ENCODE results near the gene CASP9.

DNA sequence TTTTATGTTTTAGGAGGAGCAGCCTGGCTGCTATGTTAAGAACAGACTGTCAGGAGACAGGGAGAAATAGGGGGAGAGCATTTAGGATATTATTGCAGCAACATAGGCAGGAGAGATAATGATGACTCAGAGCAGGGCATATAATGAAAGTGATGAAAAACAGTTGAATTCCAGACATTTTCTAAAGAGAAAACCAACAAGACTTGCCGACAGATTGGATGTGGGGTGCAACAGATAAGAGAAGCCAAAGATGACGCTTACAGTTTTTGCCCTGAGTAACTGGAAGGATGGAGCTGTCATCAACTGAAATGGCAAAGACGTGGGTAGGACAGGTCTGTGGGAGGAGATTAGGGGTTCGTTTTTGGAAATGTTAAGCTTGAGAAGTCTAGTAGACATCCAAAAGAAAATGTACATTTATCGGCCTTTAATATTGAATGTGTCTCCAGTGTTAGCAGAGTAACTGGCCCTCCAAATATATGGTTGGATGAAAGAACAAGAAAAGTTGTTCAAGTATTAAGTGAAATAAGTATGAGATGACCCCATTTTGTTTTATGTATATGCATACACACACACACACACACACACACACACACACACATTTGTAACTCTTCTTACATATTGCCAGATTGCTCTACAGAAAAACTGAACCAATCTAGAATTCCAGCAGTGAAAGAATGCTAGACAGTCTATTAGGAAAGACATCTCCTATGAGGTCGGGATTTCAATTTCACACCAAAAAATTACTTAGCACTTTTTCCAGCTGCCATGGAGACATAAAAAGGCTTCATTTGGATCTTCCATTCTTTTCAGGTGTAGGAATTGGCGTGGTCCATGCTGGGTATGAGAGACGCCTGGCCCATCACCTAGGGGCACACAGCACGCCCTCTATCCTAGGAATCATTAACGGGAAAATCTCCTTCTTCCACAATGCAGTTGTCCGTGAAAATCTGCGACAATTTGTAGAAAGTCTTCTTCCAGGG, 19.9 kb upstream of the CASP9 start:
- TF ChIP-seq ZNF23 (tag by site-specific recombination; IDR thresholded peaks at IDR 0.05; ENCODE audit: borderline replicate concordance): no peak
- TF ChIP-seq, protein P1, sequence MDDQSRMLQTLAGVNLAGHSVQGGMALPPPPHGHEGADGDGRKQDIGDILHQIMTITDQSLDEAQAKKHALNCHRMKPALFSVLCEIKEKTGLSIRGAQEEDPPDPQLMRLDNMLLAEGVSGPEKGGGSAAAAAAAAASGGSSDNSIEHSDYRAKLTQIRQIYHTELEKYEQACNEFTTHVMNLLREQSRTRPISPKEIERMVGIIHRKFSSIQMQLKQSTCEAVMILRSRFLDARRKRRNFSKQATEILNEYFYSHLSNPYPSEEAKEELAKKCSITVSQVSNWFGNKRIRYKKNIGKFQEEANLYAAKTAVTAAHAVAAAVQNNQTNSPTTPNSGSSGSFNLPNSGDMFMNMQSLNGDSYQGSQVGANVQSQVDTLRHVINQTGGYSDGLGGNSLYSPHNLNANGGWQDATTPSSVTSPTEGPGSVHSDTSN (CRISPR knock-in tag; IDR thresholded peaks at IDR 0.05): no peak
- no peak for TF ChIP-seq ZNF335 (tag by site-specific recombination; conservative IDR thresholded peaks at IDR 0.05)
- no peak for TF ChIP-seq ZNF558 (tag by site-specific recombination; IDR thresholded peaks at IDR 0.05)
